Measurements from ENCODE around the gene YOD1. TPM values are rescaled to one million over a fixed set of nuclear protein-coding genes. Genes with fewer than 3 reads are reported as not detected.

The YOD1 gene
- total and polyA plus RNA-seq, 4 donors: 3.4 to 34.4 (median 5.4) TPM

DNA sequence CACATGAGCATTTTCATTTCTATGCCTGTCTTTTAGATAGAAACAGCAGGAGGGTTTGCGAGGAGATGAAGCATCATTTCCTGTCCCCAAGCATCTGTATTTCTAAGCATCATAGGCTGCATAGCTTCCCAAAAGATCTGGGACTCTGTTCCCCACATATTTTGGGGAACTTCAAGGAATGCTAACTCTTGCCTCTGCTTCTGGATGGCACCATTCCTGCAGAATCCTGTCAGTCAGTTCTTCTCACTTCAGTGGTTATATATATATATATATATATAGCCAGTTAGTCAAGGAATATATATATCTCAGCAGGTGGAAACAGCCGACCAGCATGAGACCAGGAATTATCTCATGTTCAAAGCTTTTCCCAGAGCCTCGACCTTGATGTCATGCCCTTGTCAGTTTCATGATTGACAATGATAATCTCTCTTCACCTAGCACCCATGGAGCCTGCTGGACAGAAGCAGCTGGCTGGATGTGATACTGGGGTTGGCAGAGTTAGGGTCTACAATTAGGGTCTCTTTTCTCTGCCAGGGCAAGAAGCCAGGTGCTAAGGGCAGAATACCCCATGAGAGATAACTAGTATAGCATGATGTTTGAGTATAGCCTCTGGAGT, 4.5 kb upstream of the YOD1 start:
- TF ChIP-seq, protein P1, sequence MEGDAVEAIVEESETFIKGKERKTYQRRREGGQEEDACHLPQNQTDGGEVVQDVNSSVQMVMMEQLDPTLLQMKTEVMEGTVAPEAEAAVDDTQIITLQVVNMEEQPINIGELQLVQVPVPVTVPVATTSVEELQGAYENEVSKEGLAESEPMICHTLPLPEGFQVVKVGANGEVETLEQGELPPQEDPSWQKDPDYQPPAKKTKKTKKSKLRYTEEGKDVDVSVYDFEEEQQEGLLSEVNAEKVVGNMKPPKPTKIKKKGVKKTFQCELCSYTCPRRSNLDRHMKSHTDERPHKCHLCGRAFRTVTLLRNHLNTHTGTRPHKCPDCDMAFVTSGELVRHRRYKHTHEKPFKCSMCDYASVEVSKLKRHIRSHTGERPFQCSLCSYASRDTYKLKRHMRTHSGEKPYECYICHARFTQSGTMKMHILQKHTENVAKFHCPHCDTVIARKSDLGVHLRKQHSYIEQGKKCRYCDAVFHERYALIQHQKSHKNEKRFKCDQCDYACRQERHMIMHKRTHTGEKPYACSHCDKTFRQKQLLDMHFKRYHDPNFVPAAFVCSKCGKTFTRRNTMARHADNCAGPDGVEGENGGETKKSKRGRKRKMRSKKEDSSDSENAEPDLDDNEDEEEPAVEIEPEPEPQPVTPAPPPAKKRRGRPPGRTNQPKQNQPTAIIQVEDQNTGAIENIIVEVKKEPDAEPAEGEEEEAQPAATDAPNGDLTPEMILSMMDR (IDR thresholded peaks at IDR 0.05; ENCODE audit: control extremely low read depth, extremely low read depth): no peak
- Histone ChIP-seq H3K4me1 (ENCODE audit: control insufficient read depth in 5 of 5, insufficient read depth in 5 of 5, low read length in 5 of 5) (peaks cover 0 to 5% (median 4%) of the 10 kb centered on the region in 5 donors), H3K9ac (ENCODE audit: insufficient read depth in 1 of 2, low read length in 2 of 2) (no peak overlapping the region), H3K9me3 (ENCODE audit: control insufficient read depth in 4 of 4, insufficient read depth in 3 of 4, low read length in 3 of 4) (no peaks in the 10 kb centered on the region), H3K27me3 (ENCODE audit: control insufficient read depth in 3 of 3, insufficient read depth in 3 of 3, low read length in 2 of 3) (no peaks in the 10 kb centered on the region), H3K27ac (ENCODE audit: low read depth in 1 of 2, low read length in 1 of 2) (peak overlapping the region in 1 of 2 donors; percentile 78), H3K36me3 (ENCODE audit: control insufficient read depth in 4 of 4, insufficient read depth in 4 of 4, low read length in 4 of 4) (peaks cover 0 to 3% (median 0%) of the 10 kb centered on the region in 4 donors), H3K4me3 (no peak overlapping the region)
- DNase-seq: no peak
- ATAC-seq (ENCODE audit: insufficient read depth, low FRiP score): no peak
- 78 to 82% methylated on average over 3 of the region's 3 CpGs for WGBS, 2 donors

GRCh38 chr1:207054491-207054890, 3.5 kb upstream of the YOD1 start:
- Histone ChIP-seq H3K36me3 (ENCODE audit: control insufficient read depth in 4 of 4, insufficient read depth in 4 of 4, low read length in 4 of 4) (peaks cover 0 to 6% (median 0%) of the 10 kb centered on the region in 4 donors), H3K9ac (ENCODE audit: insufficient read depth in 1 of 2, low read length in 2 of 2) (no peak overlapping the region), H3K27me3 (ENCODE audit: control insufficient read depth in 3 of 3, insufficient read depth in 3 of 3, low read length in 2 of 3) (no peaks in the 10 kb centered on the region), H3K9me3 (ENCODE audit: control insufficient read depth in 4 of 4, insufficient read depth in 3 of 4, low read length in 3 of 4) (no peaks in the 10 kb centered on the region), H3K4me1 (ENCODE audit: control insufficient read depth in 5 of 5, insufficient read depth in 5 of 5, low read length in 5 of 5) (peaks cover 0 to 8% (median 5%) of the 10 kb centered on the region in 5 donors), H3K4me3 (no peak overlapping the region), H3K27ac (ENCODE audit: low read depth in 1 of 2, low read length in 1 of 2) (peak overlapping the region in 1 of 2 donors; percentile 78)
- DNase-seq: no peak
- no peak for ATAC-seq (ENCODE audit: insufficient read depth, low FRiP score)
- 31 to 40% methylated on average over 2 of the region's 2 CpGs for WGBS, 2 donors
- TF ChIP-seq, protein P1 (IDR thresholded peaks at IDR 0.05; ENCODE audit: control extremely low read depth, extremely low read depth): no peak

- 5% methylated on average over 56 of the region's 56 CpGs for WGBS, 2 donors
- peak within 1 kb of the TSS; percentile 79 to 85 for H3K9ac ChIP-seq (ENCODE audit: insufficient read depth in 1 of 2, low read length in 2 of 2)
- peak within 1 kb of the TSS; percentile 66 for H3K4me3 ChIP-seq
- H3K4me1 ChIP-seq (ENCODE audit: control insufficient read depth in 5 of 5, insufficient read depth in 5 of 5, low read length in 5 of 5): peaks cover 0 to 15% (median 5%) of the 10 kb centered on the region in 5 donors
- peak; percentile 85 for ATAC-seq (ENCODE audit: insufficient read depth, low FRiP score)
- DNase-seq: peak; percentile 96 to 98 (median 97)
- H3K9me3 ChIP-seq (ENCODE audit: control insufficient read depth in 4 of 4, insufficient read depth in 3 of 4, low read length in 3 of 4): no peaks in the 10 kb centered on the region
- H3K36me3 ChIP-seq (ENCODE audit: control insufficient read depth in 4 of 4, insufficient read depth in 4 of 4, low read length in 4 of 4): peaks cover 3 to 15% (median 9%) of the 10 kb centered on the region in 4 donors
- H3K27ac ChIP-seq (ENCODE audit: low read depth in 1 of 2, low read length in 1 of 2): peak within 1 kb of the TSS; percentile 85 to 97
- H3K27me3 ChIP-seq (ENCODE audit: control insufficient read depth in 3 of 3, insufficient read depth in 3 of 3, low read length in 2 of 3): no peaks in the 10 kb centered on the region
- TF ChIP-seq, protein P1 (IDR thresholded peaks at IDR 0.05; ENCODE audit: control extremely low read depth, extremely low read depth): no peak
Observed at GRCh38 chr1:207052911-207053769, 2.1 kb upstream of the YOD1 start, which contains the start of gene PFKFB2. PFKFB2 (plus strand) TSS chr1:207053275; CDS start chr1:207054718, 1,443 bp downstream.

Data from lung (tissue), 12 donors.